ENCODE data around the gene TMEM82.
"Not testable (repeated sequence)": the region's sequence is repeated elsewhere in the genome, so short reads cannot be mapped to it uniquely, and the experiment has no call there.

The TMEM82 gene

GRCh38 chr1:15742339-15742801 lies at the start of gene TMEM82:
Gene TMEM82 (plus strand): TSS chr1:15742499. CDS start chr1:15742560, 61 bp downstream.
- DNase-seq (ENCODE audit: low read depth) = no peak

DNA sequence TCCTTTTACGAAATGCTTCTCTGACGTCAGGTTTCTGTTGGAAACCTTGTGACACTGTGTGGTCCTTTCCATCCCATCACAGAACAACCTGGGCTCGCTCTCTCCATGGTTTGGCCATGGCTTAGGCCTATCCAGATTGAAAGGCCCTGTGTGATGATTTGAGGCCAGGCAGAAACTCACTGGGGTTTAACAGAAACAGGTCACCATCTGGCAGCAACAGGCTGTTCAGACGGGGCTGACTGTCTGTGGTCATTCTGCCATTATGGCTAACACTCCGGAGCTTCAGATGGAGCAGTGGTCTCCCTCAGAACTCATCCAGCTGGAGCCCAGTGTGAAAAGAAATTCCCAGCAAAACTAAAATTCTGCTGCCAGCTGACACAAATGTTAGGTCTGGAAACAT lies 48.9 kb upstream of the TMEM82 start:
- DNase-seq (ENCODE audit: low read depth) = no peak

DNA sequence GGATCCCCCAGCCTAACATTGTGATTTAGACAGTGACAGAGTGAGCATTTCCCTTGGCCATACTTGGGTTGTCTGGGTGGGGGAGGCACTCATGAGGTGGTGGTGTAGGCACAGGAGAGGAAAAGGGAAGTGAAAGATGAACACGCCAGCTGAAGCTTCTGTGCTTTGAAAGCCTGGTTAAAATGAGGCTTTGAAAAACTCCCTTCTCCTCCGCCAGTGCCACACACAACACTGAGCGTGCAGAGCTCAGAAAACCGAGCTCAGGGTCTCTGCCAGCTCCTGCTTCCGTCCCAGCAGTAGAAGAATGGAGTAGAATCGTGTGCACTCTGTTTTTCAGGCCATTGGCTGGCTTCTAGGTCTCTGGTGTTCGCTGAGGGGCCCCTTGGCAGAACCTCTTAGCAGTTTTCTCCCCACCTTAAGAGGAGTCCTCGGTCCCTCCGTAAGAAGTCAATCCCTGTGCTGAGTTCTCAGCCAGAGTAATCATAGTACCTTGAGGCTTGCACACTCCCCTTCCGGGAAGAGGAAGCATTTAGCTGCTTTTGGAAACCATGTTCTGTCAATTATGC lies 45.3 kb upstream of the TMEM82 start:
- DNase-seq (ENCODE audit: low read depth) = no peak

DNA sequence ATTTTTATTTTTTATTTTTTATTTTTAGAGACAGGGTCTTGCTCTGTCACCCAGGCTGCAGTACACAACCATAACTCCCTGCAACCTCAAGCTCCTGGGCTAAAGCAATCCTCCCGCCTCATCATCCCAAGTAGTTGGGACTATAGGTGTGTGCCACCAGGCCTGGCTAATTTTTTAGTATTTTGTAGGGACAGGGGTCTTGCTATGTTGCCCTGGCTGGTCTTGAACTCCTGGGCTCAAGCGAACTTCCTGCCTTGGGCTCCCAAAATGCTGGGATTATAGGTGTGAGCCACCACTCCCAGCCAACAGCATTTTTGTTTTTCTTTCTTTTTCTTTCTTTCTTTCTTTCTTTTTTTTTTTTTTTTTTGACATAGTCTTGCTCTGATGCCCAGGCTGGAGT lies 44.1 kb upstream of the TMEM82 start:
- DNase-seq (ENCODE audit: low read depth) = no peak

DNA sequence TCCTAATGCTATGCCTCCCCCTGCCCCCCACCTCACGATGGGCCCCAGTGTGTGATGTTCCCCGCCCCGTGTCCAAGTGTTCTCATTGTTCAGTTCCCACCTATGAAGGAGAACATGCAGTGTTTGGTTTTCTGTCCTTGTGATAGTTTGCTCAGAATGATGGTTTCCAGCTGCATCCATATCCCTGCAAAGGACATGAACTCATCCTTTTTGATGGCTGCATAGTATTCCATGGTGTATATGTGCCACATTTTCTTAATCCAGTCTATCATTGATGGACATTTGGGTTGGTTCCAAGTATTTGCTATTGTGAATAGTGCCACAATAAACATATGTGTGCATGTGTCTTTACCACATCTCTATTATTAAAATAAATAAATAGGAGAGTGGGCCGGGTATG lies 43.0 kb upstream of the TMEM82 start:
- DNase-seq (ENCODE audit: low read depth) = not testable (repeated sequence)

DNA sequence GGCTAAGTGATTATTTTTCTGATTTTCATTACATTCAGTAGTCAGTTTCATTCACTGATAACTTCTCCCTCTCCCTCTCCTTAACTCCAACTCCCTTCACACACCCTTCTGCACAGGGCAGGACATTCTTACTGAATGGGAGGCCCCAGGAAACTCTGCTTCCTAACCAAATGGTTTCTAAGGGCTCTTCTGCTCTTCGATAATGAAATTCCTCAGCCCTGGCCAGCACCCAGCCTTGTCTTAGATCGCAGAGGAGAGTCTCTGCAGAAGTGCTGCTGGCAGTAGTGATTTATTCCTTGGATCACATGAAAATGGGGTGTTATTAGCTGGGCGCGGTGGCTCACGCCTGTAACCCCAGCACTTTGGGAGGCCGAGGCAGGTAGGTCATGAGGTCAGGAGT lies 41.8 kb upstream of the TMEM82 start:
- no peak for DNase-seq (ENCODE audit: low read depth)

- DNase-seq (ENCODE audit: low read depth) = no peak
These were observed 40.5 kb upstream of the TMEM82 start for GRCh38 chr1:15701784-15702183.

DNA sequence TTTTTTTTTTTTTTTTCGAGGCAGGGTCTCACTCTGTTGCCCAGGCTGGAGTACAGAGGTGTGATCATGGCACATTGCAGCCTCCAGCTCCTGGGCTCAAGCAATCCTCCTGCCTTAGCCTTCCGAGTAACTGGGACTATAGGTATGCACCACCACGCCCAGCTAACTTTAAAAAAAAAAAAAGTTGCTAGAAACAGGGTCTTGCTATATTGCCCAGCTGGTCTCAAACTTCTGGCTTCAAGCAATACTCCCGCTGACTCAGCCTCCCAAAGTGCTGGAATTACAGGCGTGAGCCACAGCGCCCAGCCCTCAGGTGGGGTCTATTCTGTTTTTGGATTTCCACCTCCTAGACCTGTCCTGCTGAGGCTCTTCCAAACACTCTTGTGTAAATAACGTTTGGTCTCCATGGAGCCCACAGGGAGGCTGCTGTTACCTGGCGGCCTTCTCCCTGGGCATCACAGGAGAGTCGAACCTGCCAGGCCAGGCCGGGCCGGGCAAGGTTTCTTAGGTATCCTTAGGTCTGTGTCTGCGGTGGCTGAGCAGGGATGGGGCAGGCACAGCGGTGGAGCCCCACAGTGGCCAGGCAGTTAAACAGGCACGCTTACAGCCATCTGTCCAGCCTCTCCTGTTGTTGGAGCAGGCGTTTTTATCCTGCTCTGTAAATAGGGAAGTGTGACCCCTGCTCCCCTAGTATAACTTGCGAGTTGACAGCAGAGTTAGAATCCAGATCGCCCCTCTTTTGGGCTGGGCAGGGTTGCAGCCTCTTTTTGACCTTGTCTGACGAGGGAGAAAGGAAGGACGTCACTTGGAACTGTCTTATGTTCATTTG lies 39.4 kb upstream of the TMEM82 start:
- no peak for DNase-seq (ENCODE audit: low read depth)

DNA sequence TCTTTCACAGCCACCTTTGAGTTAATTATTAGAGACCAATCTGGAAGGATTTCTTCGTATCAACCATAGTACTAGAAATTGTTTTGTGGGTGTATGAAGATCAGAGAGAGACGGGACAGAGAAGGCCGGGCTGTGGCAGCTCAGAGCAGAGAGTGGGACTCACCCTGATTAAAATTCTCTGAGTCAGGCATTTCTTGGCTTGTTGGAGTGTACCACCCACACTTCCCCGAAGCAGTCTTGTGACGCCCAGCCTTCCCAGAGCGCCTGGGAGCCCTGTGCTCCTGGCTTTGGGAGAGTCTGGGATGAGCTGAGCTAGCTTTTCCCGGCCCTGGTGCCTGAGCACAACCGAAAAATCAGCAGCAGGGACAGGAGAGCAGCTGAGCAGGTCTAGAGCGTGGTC lies 38.7 kb upstream of the TMEM82 start:
- DNase-seq (ENCODE audit: low read depth) = peak; percentile 75

- no peak for DNase-seq (ENCODE audit: low read depth)
These were observed 37.6 kb upstream of the TMEM82 start for GRCh38 chr1:15704526-15705183.

- DNase-seq (ENCODE audit: low read depth) = no peak
These were observed 37.1 kb upstream of the TMEM82 start for GRCh38 chr1:15705184-15705566.

DNA sequence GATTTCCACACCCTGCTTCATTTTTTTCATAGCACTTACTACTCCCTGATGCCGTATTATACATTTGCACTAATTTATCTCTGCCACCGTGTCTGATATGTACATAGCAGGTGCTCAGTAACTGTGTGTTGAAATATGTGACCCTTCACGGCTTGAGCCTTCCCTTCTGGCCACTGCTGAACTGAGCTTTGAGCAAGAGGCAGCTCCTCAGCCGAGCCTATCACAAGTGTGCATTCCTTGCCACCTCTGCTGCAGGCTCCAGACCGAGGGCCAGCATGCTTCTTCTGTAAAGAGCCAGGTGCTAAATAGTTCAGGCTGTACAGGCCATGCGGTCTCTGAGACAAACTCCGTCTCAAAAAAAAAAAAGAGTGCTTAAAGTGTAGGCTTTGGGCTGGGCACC lies 35.5 kb upstream of the TMEM82 start:
- no peak for DNase-seq (ENCODE audit: low read depth)

- DNase-seq (ENCODE audit: low read depth) = no peak
These were observed 34.9 kb upstream of the TMEM82 start for GRCh38 chr1:15707239-15707925.

- no peak for DNase-seq (ENCODE audit: low read depth)
These were observed 33.7 kb upstream of the TMEM82 start for GRCh38 chr1:15708486-15709137.

DNA sequence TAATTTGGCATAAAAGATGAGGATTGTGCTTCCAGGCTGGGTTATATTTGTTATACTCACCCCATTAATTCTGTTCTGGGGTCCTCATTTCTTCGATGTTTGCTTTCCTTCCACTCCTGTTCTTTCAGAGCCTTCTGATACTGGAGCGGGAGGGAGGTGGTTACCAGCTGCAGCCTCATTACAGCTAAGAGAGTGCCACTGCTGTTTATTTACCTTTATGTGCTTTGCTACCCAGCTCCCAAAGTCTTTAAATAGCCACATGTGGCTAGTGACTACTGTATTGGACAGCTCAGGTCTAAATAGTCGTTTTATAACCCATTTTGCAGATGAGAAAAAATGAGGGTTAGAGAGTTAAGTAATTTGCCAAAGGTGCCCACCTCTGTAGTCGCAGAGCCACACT lies 33.1 kb upstream of the TMEM82 start:
- DNase-seq (ENCODE audit: low read depth) = no peak

DNA sequence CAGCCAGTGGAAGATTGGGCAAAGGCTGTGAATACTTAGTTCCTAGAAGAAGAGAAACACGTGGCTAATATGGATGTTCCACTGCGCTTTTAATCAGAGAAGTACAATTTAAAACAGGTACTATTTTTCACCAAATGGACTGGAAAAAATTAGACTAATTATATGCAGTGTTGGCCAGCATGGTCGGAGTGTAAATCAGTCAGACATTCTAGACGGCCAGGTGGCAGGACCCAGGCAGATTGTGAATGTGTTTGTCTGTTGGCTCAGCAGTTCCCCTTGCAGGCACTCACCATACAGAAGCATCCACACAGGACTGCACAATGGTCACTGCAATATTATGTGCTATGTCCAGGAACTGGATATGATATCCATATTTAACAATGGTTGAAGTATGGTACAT lies 30.1 kb upstream of the TMEM82 start:
- DNase-seq (ENCODE audit: low read depth) = no peak

DNA sequence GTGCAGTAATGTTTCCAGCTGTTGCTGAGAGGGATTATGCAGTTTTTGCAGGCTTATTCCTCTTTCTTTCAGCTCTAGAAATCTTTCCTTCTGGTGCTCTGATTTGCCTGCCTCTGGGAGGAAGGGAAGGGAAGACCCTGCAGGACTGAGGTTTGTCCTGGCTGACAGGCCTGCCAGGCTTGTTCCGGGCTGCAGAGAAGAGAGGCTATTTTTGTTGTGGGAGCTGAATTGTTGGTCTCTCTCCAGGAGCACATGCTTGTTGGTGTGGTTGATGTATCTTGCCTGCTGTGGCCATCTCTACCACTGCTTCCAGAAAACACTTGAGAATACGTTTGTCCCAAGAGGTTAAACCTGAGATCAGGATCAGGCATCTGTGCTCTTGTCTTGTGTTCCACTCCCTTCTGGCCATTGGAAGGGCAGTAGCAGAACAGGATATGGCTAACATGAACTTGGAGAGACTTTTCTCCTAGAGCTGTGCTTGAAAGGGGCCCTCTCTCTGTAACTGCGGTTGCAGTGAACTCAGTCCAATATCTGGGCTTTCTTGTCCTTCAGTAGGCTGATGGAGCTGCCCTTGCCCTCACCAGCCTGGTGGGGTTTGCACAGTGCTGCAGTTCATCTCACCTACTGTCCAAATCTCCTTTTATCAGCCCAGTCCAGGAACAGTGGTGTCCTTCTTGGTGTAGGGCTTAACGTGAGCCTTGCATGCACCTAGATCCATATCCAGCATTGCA lies 27.7 kb upstream of the TMEM82 start:
- DNase-seq (ENCODE audit: low read depth) = peak; percentile 31

GRCh38 chr1:15717418-15718125 lies 24.7 kb upstream of the TMEM82 start:
- DNase-seq (ENCODE audit: low read depth) = no peak

GRCh38 chr1:15718199-15718601 lies 24.1 kb upstream of the TMEM82 start:
- DNase-seq (ENCODE audit: low read depth) = no peak

DNA sequence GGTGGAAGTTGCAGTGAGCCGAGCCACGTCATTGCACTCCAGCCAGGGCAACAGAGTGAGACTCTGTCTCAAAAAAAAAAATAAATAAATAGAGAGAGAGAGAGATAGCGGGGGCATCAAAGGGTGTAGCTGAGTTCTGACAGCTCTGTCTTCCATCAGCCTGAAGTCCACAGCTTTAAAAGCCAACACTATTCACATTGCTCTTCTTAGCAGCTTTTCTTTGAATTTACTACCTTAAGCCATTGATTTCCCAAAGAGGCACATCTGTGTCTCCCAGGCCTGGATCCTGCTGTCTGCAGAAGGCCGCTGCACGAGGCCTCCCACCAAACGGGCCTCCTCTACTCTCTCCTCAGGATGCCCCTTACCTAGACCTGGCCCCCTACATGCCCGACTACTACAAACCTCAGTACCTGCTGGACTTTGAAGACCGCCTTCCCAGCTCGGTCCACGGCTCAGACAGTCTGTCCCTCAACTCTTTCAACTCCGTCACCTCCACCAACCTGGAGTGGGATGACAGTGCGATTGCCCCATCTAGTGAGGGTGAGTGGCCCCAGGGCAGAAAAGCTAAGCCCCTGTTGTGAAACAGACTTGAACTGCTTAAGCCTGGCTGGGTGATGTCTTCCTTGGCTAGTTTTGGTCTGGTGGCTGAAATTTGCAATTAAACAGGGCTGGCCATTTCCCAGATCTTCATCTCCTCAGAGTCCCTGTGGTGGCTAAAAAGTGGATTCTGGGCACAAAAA lies 22.7 kb upstream of the TMEM82 start:
- no peak for DNase-seq (ENCODE audit: low read depth)

Data from fibroblast of the conjunctiva (primary cell).